Common myeloid progenitor, CD34-positive (primary cell): ENCODE measurements around the gene LYRM9.

Experiments
- CTCF ChIA-PET: fragments of 350-600 bp; sonication (Branson Sonifier 250); formaldehyde crosslinking; loops from one replicate; lab custom pipeline; 2021; ENCODE audit warnings: antibody characterized with exemption; lab: Charles Lee
- POLR2A ChIA-PET: fragments of 350-600 bp; sonication (Branson Sonifier 250); formaldehyde crosslinking; loops from one replicate; lab custom pipeline; 2021; ENCODE audit warnings: antibody characterized with exemption; lab: Charles Lee
- DNase-seq, 3 donors: peaks; one replicate each; pipeline versions ENCODE4 v3.0.0 to v3.0.0-alpha.2; 2013
- H3K27ac ChIP-seq, 2 experiments: 1 replicate in 1 of 2; 2 replicates in 1 of 2; pipeline ENCODE4 v1.7.0; 2013; ENCODE audit warnings: inconsistent platforms in 2 of 2, low read length in 2 of 2, mild to moderate bottlenecking in 2 of 2, low read depth in 1 of 2, moderate library complexity in 1 of 2; ENCODE audit not compliant: severe bottlenecking in 2 of 2, insufficient read depth in 1 of 2, poor library complexity in 1 of 2
- H3K27me3 ChIP-seq, 5 experiments: replicated peaks in 2 of 5; 1 replicate in 3 of 5; 2 replicates in 2 of 5; pipeline versions ENCODE4 v1.6.1 to v1.7.0; 2013; ENCODE audit warnings: low read length in 4 of 5, mild to moderate bottlenecking in 2 of 5, moderate library complexity in 2 of 5, inconsistent platforms in 1 of 5; ENCODE audit not compliant: insufficient read depth in 5 of 5, control insufficient read depth in 4 of 5
- H3K36me3 ChIP-seq, 4 experiments: 1 replicate in 2 of 4; 2 replicates in 2 of 4; pipeline versions ENCODE4 v1.6.1 to v1.7.0; 2013; ENCODE audit warnings: low read length in 3 of 4, control low read depth in 1 of 4, mild to moderate bottlenecking in 1 of 4; ENCODE audit not compliant: control insufficient read depth in 4 of 4, insufficient read depth in 4 of 4
- H3K4me1 ChIP-seq, 4 experiments: 1 replicate in 3 of 4; 2 replicates in 1 of 4; pipeline versions ENCODE4 v1.6.1 to v1.7.1; 2013; ENCODE audit warnings: low read length in 3 of 4, mild to moderate bottlenecking in 3 of 4, control low read depth in 1 of 4, inconsistent platforms in 1 of 4, moderate library complexity in 1 of 4; ENCODE audit not compliant: control insufficient read depth in 4 of 4, insufficient read depth in 4 of 4; ENCODE audit errors: control extremely low read depth in 1 of 4
- H3K4me3 ChIP-seq, 7 experiments: 1 replicate in 4 of 7; 2 replicates in 3 of 7; pipeline versions ENCODE4 v1.5.1 to v1.7.0; 2013; ENCODE audit warnings: mild to moderate bottlenecking in 7 of 7, low read length in 6 of 7, moderate library complexity in 6 of 7, inconsistent platforms in 2 of 7, low read depth in 2 of 7, control low read depth in 1 of 7; ENCODE audit not compliant: insufficient read depth in 4 of 7, control insufficient read depth in 1 of 7; ENCODE audit errors: extremely low read depth in 1 of 7
- H3K9me3 ChIP-seq, 5 experiments: 1 replicate in 4 of 5; 2 replicates in 1 of 5; pipeline versions ENCODE4 v1.6.1 to v1.7.1; 2013; ENCODE audit warnings: low read length in 4 of 5, mild to moderate bottlenecking in 2 of 5, inconsistent platforms in 1 of 5, low read depth in 1 of 5, moderate library complexity in 1 of 5; ENCODE audit not compliant: control insufficient read depth in 4 of 5, insufficient read depth in 2 of 5; ENCODE audit errors: control extremely low read depth in 1 of 5
- WGBS: methylation state at CpG from one replicate; pipeline ENCODE4 v1.1.5; 2013; ENCODE audit not compliant: insufficient coverage; 5-methylcytosine and 5-hydroxymethylcytosine counted together

The LYRM9 gene

DNA sequence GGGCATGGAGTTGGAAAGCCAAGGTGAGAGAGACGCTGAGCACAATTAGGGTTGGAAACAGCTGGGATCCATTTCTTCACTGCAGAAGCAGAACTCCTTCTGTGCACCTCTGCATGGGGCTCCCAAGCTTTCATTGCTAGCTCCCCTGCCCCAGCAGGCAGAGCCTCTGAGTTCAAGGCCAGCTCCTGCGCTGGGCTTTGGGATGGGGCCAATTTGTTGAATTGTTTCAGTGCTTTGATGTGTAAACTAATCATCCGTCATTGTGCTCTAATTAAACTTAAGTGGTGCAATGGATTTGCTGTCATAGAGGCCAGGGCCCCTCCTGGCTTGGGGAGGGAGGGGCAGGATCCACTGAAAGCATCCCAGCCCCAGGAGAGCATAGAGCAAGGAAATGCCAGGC lies 13.5 kb upstream of the LYRM9 start:
- ChIA-PET CTCF (interaction anchor here (1.1 kb wide), 1 partner anchor 13 kb away, joined by 3 read pairs; no protein-coding TSS in a partner anchor), POLR2A (interaction anchor here (0.7 kb wide), 1 partner anchor 22 kb away, joined by 4 read pairs; no protein-coding TSS in a partner anchor)
- DNase-seq = no peak
- 100% methylated on average over 2 of the region's 3 CpGs for WGBS
- Histone ChIP-seq H3K4me3 (no peak overlapping the region), H3K27ac (no peak overlapping the region), H3K9me3 (peaks cover 0 to 3% (median 0%) of the 10 kb centered on the region in 5 experiments), H3K36me3 (no peaks in the 10 kb centered on the region), H3K27me3 (no peaks in the 10 kb centered on the region), H3K4me1 (no peaks in the 10 kb centered on the region)

DNA sequence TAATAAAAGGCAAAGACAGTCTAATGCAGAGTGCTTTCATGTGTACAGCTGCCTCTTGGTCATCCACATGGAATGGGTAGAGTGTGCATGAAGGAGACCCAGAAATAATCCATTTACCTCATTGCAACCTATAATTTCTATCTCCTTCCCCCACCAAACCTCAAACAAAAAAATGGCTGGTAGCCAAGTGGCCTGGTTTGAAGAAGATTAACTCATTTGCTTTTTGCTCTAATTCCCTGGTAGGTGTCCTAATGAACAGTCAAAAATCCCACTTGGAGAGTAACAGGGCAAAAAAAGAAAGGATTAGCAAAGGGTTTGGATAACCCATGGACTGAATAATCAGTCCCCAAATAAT lies 13.0 kb upstream of the LYRM9 start:
- peak in 2 of 3 donors; percentile 31 to 36 for DNase-seq
- ChIA-PET CTCF (interaction anchor here (1.1 kb wide), 1 partner anchor 12 kb away, joined by 3 read pairs; no protein-coding TSS in a partner anchor), POLR2A (interaction anchor here (0.7 kb wide), 1 partner anchor 21 kb away, joined by 4 read pairs; no protein-coding TSS in a partner anchor)
- Histone ChIP-seq H3K4me1 (no peaks in the 10 kb centered on the region), H3K27ac (no peak overlapping the region), H3K36me3 (no peaks in the 10 kb centered on the region), H3K4me3 (no peak overlapping the region), H3K9me3 (peaks cover 0 to 3% (median 0%) of the 10 kb centered on the region in 5 experiments), H3K27me3 (no peaks in the 10 kb centered on the region)

DNA sequence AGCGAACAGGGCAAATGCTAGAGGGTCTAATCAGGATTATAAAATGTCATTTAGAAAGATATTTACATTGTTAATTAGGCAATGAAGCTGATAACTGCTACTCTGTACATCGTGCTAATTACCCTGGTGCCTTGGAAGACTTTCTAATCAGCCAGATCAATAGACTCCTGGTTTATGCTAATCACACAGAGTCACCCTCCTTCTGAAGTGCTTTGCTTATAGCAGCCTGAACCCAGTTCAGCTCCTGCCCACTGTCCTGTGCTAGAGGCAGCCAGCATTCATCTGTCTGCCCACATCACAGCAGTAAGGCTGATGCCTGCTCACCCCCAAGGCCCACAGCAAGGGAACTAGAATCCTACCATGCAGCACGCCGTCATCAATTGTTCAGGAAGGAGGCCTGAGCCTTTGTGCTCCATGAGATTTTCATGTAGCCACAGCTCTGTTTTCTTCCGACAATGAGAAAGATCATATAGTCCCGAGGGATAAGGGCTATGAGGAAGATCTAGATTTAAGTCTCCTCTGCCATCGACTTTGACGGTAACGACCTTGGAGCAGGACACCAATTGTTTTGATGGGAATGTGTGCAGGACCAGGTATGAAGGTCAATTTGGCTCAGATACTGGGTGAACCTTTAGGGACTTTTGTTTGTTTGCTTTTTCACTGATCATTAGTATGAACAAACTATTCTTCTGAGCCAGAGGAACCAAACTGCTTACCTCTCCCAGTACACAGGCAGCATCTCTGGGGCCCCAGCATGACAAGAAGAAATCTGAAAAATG lies 12.5 kb upstream of the LYRM9 start:
- no peaks in the 10 kb centered on the region for H3K27me3 ChIP-seq
- H3K36me3 ChIP-seq = no peaks in the 10 kb centered on the region
- H3K4me3 ChIP-seq = no peak overlapping the region
- H3K4me1 ChIP-seq = no peaks in the 10 kb centered on the region
- H3K27ac ChIP-seq = no peak overlapping the region
- DNase-seq = no peak
- ChIA-PET POLR2A (no interaction called here), CTCF (interaction anchor here (1.1 kb wide), 1 partner anchor 12 kb away, joined by 3 read pairs; no protein-coding TSS in a partner anchor)
- H3K9me3 ChIP-seq = peaks cover 0 to 3% (median 0%) of the 10 kb centered on the region in 5 experiments
- 98% methylated on average over 9 of the region's 9 CpGs for WGBS

DNA sequence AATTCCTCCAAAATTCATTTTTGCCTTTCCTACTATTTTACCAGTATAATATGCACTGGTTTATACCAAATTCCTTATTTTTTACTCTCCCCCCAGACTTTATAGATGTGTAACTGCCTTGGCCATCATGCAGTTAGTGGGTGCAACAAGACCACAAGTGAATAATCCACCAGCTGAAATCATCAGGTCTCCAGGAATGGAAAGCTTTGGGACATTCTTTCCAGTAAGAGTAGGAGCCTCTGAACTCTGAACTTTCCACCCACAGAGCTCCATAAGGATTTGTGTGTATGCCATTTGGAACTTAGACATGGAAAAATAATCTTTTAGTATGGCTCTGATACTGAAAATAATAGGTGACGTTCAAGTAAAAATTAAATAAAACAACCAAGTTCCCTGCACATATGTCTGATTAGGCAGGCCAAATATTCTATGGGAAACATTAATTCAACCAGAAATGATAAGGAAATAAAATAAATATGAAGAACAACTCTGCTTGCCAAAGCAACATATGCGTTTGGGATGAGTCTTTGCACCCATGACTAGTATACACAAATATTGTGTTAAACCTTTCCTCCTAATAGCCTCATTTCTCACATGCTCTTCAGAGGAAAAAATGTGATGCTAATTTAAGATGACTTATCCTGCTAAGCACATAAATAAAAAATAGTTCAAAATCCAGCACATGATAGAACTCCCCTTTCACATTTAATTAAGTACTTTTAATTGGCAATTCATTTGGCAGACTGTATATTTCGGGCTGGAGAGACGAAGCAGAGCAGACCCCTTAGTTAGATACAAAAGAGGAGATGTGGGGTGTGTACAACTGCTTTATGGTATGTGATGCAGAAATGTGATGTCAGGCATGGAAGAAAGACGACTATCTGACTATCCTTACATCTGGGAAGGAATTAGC lies 11.6 kb upstream of the LYRM9 start:
- no peak for DNase-seq
- no peaks in the 10 kb centered on the region for H3K27me3 ChIP-seq
- no peak overlapping the region for H3K4me3 ChIP-seq
- ChIA-PET POLR2A (no interaction called here), CTCF (no interaction called here)
- H3K4me1 ChIP-seq = no peaks in the 10 kb centered on the region
- H3K36me3 ChIP-seq = no peaks in the 10 kb centered on the region
- no peak overlapping the region for H3K27ac ChIP-seq
- WGBS = 92% methylated on average over 2 of the region's 5 CpGs
- peaks cover 0 to 3% (median 0%) of the 10 kb centered on the region in 5 experiments for H3K9me3 ChIP-seq

DNA sequence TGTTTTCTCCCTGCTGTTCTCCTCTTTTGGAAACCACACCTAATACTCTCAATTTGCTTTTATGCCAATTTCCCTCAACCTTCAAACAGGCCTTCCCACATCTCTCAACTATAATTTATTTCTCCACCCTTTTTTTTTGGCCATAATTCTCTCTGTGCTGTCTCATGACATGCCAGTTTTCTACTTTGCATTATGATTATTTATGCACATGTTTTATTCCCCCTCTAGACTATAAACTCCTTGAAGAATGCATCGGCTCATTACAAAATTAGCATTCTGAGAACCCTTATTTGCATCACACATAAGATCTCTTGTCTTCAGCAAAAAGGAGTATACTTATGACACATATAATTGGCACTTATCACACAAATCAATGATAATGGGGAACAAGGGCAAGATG lies 10.9 kb upstream of the LYRM9 start:
- Histone ChIP-seq H3K27ac (no peak overlapping the region), H3K36me3 (no peaks in the 10 kb centered on the region), H3K9me3 (peaks cover 0 to 3% (median 0%) of the 10 kb centered on the region in 5 experiments), H3K4me1 (no peaks in the 10 kb centered on the region), H3K27me3 (no peaks in the 10 kb centered on the region), H3K4me3 (no peak overlapping the region)
- no CpG with 5 or more reads among the region's 1 CpG for WGBS
- ChIA-PET CTCF (interaction anchor here (1.8 kb wide), 1 partner anchor 12 kb away, joined by 5 read pairs; no protein-coding TSS in a partner anchor), POLR2A (no interaction called here)
- DNase-seq = no peak

DNA sequence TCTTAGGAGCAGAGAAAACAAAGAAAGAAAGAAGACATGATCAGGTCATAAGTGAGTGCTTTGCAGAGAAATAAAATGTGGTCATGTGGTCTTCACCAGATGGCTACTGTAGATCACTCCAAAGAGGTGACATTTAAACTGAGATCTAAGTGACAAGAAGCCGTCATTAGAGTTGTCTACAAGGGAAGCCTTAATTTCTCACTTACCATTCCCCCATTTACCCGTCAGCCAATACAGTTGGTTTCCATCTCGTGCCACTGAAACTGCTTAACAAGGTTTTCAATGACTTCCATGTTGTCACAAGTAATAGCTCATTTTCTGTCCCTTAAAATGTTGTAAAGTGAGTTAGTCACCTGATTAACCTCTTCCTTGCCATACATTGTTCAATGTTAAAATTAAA lies 6.4 kb upstream of the LYRM9 start:
- Histone ChIP-seq H3K36me3 (no peaks in the 10 kb centered on the region), H3K27me3 (no peaks in the 10 kb centered on the region), H3K9me3 (no peaks in the 10 kb centered on the region), H3K4me3 (no peak overlapping the region), H3K27ac (no peak overlapping the region), H3K4me1 (peaks cover 2 to 8% (median 6%) of the 10 kb centered on the region in 4 experiments)
- ChIA-PET POLR2A (no interaction called here), CTCF (no interaction called here)
- WGBS = 92% methylated on average over 2 of the region's 3 CpGs
- no peak for DNase-seq
